Panc1 (cell line): ENCODE results near the gene YWHAH. TPM values are rescaled to one million over a fixed set of nuclear protein-coding genes. Genes with fewer than 3 reads are reported as not detected.
"Not testable (repeated sequence)": the region's sequence is repeated elsewhere in the genome, so short reads cannot be mapped to it uniquely, and the experiment has no call there.

ENCODE experiments used
- ATAC-seq: fragments of 200-7000 bp; cut with Tn5 transposase; 2 replicates; pipeline ENCODE4 v1.9.1; 2020; ENCODE audit warnings: mild to moderate bottlenecking, moderate library complexity
- BruUV-seq: library from RNA; stranded (reverse); fragments of 400-500 nt; replicated peaks from 2 replicates; lab custom pipeline; 2021; lab: Mats Ljungman, UMichigan
- CTCF ChIA-PET: fragments of 300-600 bp; sonication (Branson Sonifier 250); formaldehyde crosslinking; loops from one replicate; lab custom pipeline; 2022; ENCODE audit warnings: antibody characterized with exemption; lab: Charles Lee
- POLR2A ChIA-PET: fragments of 300-600 bp; sonication (Branson Sonifier 250); formaldehyde crosslinking; loops from one replicate; lab custom pipeline; 2022; ENCODE audit warnings: antibody characterized with exemption; lab: Charles Lee
- DNase-seq: peaks from one replicate; pipeline ENCODE4 v3.0.0-alpha.2; 2010; ENCODE audit warnings: low read depth, low spot score
- H3K27ac ChIP-seq: 2 replicates; pipeline ENCODE4 v1.5.1; 2011; ENCODE audit warnings: mild to moderate bottlenecking, low read length, inconsistent platforms
- H3K27me3 ChIP-seq: fragments of 200-500 bp; sonication (Bioruptor generic); 2 replicates; pipeline ENCODE4 v1.6.0; 2014; ENCODE audit warnings: low read length, inconsistent platforms; ENCODE audit not compliant: control insufficient read depth, insufficient read depth
- H3K36me3 ChIP-seq: fragments of 200-500 bp; sonication (Bioruptor generic); 2 replicates; pipeline ENCODE4 v1.5.1; 2014; ENCODE audit warnings: inconsistent platforms, mild to moderate bottlenecking, low read length, moderate library complexity; ENCODE audit not compliant: control insufficient read depth, insufficient read depth
- H3K4me1 ChIP-seq: 2 replicates; pipeline ENCODE4 v1.5.1; 2011; ENCODE audit warnings: inconsistent platforms, mild to moderate bottlenecking, low read length, moderate library complexity; ENCODE audit not compliant: control insufficient read depth, insufficient read depth
- H3K4me3 ChIP-seq, 2 experiments: 2 replicates each; pipeline ENCODE4 v1.5.1; 2011 to 2012; ENCODE audit warnings: low read depth in 2 of 2, low read length in 2 of 2, mild to moderate bottlenecking in 2 of 2, inconsistent platforms in 1 of 2, moderate library complexity in 1 of 2
- H3K9me3 ChIP-seq: fragments of 200-500 bp; sonication (Bioruptor generic); 2 replicates; pipeline ENCODE4 v1.5.1; 2014; ENCODE audit warnings: low read depth, mild to moderate bottlenecking, inconsistent platforms, low read length, moderate library complexity; ENCODE audit not compliant: control insufficient read depth, insufficient read depth
- POLR2AphosphoS5 ChIP-seq: IDR thresholded peaks from 2 replicates; pipeline ENCODE4 v1.6.1; 2012; ENCODE audit warnings: mild to moderate bottlenecking, low read depth, low read length, moderate library complexity
- SIN3A ChIP-seq: IDR thresholded peaks from 2 replicates; pipeline ENCODE4 v1.6.1; 2012; ENCODE audit warnings: low read depth, mild to moderate bottlenecking, low read length, moderate library complexity, borderline replicate concordance; ENCODE audit not compliant: insufficient read depth
- TCF7L2 ChIP-seq: IDR thresholded peaks from 2 replicates; pipeline ENCODE4 v1.6.1; 2011; ENCODE audit warnings: mild to moderate bottlenecking, low read depth, low read length, inconsistent platforms
- in situ Hi-C: cut with HindIII; loops from 2 replicates; pipeline ENCODE4 v1.10.0; 2016; ENCODE audit warnings: low sequenced_read_pairs, low pct_unique_long_range_greater_than_20kb
- intact Hi-C: fragments of 100-400 bp; cut with micrococcal nuclease; formaldehyde crosslinking; loops from one replicate; pipeline ENCODE4 v1.10.0; 2022; ENCODE audit not compliant: unreplicated experiment
- total RNA-seq: library from RNA; stranded (reverse); gene quantifications from one replicate; pipeline ENCODE4 v1.2.1, GENCODE V29; 2021; ENCODE audit not compliant: unreplicated experiment
- TF ChIP-seq, protein P1 (sequence below): fragments of 450-650 bp; IDR thresholded peaks from 2 replicates; pipeline ENCODE4 v1.5.1; 2017; ENCODE audit warnings: mild to moderate bottlenecking
- TF ChIP-seq, protein P2 (sequence below), 2 experiments: IDR thresholded peaks; 2 replicates each; pipeline ENCODE4 v1.6.1; 2011 to 2012; ENCODE audit warnings: low read depth in 2 of 2, control low read depth in 1 of 2, low read length in 1 of 2, mild to moderate bottlenecking in 1 of 2, moderate library complexity in 1 of 2; ENCODE audit not compliant: insufficient read depth in 1 of 2

Gene YWHAH
- total RNA-seq, 1 experiment from 2014 or later = 138 TPM

DNA sequence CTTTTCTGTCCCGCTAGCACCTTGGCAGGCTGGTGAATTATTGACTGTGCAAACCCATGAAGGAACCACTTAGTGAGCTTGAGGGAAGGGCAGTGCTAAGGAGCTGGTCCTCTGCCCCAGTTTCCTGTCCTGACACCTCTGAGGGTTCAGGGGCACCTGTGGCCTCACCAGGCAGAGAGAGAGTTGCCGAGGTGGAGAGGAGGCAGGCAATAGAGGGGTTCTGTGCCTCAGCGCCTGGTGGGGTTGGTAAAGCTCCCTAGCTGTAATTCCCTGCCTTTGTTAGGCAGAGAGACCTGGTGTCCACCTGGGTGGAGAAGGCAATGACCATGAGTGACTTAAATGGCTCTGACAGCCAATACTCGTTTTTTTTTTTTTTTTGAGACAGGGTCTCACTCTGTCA, 36.3 kb downstream of the YWHAH start:
- BruUV-seq = no TSS peak
- Histone ChIP-seq H3K4me3 (no peak overlapping the region), H3K27ac (no peak overlapping the region), H3K36me3 (no peaks in the 10 kb centered on the region), H3K27me3 (no peaks in the 10 kb centered on the region), H3K4me1 (no peaks in the 10 kb centered on the region), H3K9me3 (no peaks in the 10 kb centered on the region)
- intact Hi-C loops (no loop called here), in situ Hi-C loops (no loop called here)
- CTCF ChIA-PET = no interaction called here
- POLR2A ChIA-PET = no interaction called here
- ATAC-seq (no peak), DNase-seq (no peak)
- TF ChIP-seq TCF7L2 = no peak
- TF ChIP-seq, protein P1, sequence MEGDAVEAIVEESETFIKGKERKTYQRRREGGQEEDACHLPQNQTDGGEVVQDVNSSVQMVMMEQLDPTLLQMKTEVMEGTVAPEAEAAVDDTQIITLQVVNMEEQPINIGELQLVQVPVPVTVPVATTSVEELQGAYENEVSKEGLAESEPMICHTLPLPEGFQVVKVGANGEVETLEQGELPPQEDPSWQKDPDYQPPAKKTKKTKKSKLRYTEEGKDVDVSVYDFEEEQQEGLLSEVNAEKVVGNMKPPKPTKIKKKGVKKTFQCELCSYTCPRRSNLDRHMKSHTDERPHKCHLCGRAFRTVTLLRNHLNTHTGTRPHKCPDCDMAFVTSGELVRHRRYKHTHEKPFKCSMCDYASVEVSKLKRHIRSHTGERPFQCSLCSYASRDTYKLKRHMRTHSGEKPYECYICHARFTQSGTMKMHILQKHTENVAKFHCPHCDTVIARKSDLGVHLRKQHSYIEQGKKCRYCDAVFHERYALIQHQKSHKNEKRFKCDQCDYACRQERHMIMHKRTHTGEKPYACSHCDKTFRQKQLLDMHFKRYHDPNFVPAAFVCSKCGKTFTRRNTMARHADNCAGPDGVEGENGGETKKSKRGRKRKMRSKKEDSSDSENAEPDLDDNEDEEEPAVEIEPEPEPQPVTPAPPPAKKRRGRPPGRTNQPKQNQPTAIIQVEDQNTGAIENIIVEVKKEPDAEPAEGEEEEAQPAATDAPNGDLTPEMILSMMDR = no peak
- no peak for TF ChIP-seq SIN3A
- TF ChIP-seq, protein P2, sequence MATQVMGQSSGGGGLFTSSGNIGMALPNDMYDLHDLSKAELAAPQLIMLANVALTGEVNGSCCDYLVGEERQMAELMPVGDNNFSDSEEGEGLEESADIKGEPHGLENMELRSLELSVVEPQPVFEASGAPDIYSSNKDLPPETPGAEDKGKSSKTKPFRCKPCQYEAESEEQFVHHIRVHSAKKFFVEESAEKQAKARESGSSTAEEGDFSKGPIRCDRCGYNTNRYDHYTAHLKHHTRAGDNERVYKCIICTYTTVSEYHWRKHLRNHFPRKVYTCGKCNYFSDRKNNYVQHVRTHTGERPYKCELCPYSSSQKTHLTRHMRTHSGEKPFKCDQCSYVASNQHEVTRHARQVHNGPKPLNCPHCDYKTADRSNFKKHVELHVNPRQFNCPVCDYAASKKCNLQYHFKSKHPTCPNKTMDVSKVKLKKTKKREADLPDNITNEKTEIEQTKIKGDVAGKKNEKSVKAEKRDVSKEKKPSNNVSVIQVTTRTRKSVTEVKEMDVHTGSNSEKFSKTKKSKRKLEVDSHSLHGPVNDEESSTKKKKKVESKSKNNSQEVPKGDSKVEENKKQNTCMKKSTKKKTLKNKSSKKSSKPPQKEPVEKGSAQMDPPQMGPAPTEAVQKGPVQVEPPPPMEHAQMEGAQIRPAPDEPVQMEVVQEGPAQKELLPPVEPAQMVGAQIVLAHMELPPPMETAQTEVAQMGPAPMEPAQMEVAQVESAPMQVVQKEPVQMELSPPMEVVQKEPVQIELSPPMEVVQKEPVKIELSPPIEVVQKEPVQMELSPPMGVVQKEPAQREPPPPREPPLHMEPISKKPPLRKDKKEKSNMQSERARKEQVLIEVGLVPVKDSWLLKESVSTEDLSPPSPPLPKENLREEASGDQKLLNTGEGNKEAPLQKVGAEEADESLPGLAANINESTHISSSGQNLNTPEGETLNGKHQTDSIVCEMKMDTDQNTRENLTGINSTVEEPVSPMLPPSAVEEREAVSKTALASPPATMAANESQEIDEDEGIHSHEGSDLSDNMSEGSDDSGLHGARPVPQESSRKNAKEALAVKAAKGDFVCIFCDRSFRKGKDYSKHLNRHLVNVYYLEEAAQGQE (IDR thresholded peaks at IDR 0.05; ENCODE audit: insufficient read depth in 1 of 2, low read depth in 2 of 2, low read length in 1 of 2) = no peak
- TF ChIP-seq POLR2AphosphoS5 = no peak

DNA sequence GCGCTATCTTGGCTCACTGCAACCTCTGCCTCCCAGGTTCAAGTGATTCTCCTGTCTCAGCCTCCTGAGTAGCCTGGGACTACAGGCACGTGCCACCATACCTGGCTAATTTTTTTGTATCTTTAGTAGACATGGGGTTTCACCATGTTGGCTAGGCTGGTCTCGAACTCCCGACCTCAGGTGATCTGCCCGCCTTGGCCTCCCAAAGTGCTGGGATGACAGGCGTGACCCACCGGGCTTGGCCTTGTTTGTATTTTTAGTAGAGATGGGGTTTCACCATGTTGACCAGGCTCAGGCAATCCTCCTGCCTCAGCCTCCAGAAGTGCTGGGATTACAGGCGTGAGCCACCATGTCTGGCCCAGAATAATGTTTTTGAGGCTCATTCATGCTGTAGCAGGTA, 37.6 kb downstream of the YWHAH start:
- H3K4me1 ChIP-seq, CTCF ChIA-PET, H3K27me3 ChIP-seq, in situ Hi-C loops, DNase-seq, H3K27ac ChIP-seq, POLR2A ChIA-PET, H3K36me3 ChIP-seq, BruUV-seq, intact Hi-C loops, H3K4me3 ChIP-seq, H3K9me3 ChIP-seq, ATAC-seq: not testable (repeated sequence)

DNA sequence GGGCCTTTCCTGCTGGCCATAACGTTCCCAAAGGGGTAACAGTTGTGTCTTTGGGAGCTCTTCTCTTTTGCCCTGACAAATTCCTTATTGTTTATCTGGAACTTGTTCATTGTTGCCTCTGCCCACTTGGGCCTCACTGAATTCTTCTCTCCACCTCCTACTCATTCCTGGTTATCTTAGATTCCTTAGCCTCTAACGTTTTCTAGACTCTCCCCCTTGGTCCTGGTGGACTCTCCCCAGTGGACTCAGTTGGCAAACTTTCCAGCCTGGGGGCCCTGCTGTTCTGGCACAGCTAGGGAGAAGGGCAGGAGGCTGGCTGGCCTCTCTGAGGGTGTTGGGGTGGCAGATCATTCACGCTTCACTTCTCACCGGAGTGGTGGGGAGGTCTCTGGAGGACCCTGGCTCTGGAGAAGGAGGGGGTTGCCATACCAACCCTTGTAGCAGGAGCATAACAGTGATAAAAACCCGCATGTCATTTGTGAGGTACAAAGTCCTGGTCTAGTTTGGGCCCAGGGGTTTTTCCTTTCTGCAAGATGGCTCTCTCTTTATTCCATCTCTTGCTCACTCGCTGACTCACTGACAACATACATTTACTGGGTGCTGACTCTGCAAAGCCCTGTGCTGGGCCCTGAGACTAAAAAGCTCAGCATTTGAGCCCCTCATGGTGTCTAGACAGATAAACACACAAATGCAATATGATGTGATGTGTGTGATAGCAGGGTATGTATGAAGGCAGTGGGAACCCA, 39.7 kb downstream of the YWHAH start:
- DNase-seq (no peak), ATAC-seq (no peak)
- no peak overlapping the region for H3K27ac ChIP-seq
- ChIA-PET POLR2A (no interaction called here), CTCF (interaction anchor here (0.6 kb wide), 1 partner anchor 24 kb away, joined by 9 read pairs; no protein-coding TSS in a partner anchor)
- no peaks in the 10 kb centered on the region for H3K9me3 ChIP-seq
- no peak overlapping the region for H3K4me3 ChIP-seq
- intact Hi-C loops (no loop called here), in situ Hi-C loops (no loop called here)
- no peaks in the 10 kb centered on the region for H3K36me3 ChIP-seq
- H3K27me3 ChIP-seq = no peaks in the 10 kb centered on the region
- BruUV-seq = no TSS peak
- H3K4me1 ChIP-seq = no peaks in the 10 kb centered on the region
- TF ChIP-seq TCF7L2 = no peak
- no peak for TF ChIP-seq POLR2AphosphoS5
- TF ChIP-seq, protein P2 (IDR thresholded peaks at IDR 0.05; ENCODE audit: insufficient read depth in 1 of 2, low read depth in 2 of 2, low read length in 1 of 2) = no peak
- TF ChIP-seq, protein P1 = no peak
- TF ChIP-seq SIN3A = no peak
